GM19438 (cell line): Measurements from ENCODE around the gene ABHD14A.

Experiments
- ATAC-seq: cut with Tn5 transposase; IDR thresholded peaks from one replicate; pipeline ENCODE4 v1.9.1; 2021; ENCODE audit warnings: low read depth; ENCODE audit not compliant: unreplicated experiment

The ABHD14A gene

GRCh38 chr3:51955175-51955892, 19.5 kb upstream of the ABHD14A start, which contains the start of gene GPR62:
GPR62 (plus strand) TSS chr3:51955381; CDS start chr3:51955653, 272 bp downstream.
- no peak for ATAC-seq

GRCh38 chr3:51955893-51956770, 18.7 kb upstream of the ABHD14A start:
- ATAC-seq, result no peak

GRCh38 chr3:51957520-51958205, 17.2 kb upstream of the ABHD14A start:
- ATAC-seq, result no peak

GRCh38 chr3:51958603-51959521, 16.0 kb upstream of the ABHD14A start:
- ATAC-seq, result no peak

- no peak for ATAC-seq
Measured at GRCh38 chr3:51959651-51960050, 15.2 kb upstream of the ABHD14A start.

GRCh38 chr3:51960386-51960785, 14.5 kb upstream of the ABHD14A start:
- no peak for ATAC-seq

- ATAC-seq, result no peak
Measured at GRCh38 chr3:51961011-51961410, 13.9 kb upstream of the ABHD14A start.

GRCh38 chr3:51961602-51962569, 13.0 kb upstream of the ABHD14A start:
- no peak for ATAC-seq

GRCh38 chr3:51962854-51963530, 11.9 kb upstream of the ABHD14A start:
- ATAC-seq, result no peak

- ATAC-seq, result no peak
Measured at GRCh38 chr3:51963951-51964451, 10.9 kb upstream of the ABHD14A start.

- ATAC-seq, result no peak
Measured at GRCh38 chr3:51964521-51964920, 10.3 kb upstream of the ABHD14A start.

- ATAC-seq, result no peak
Measured at GRCh38 chr3:51966016-51966415, 8.8 kb upstream of the ABHD14A start.

GRCh38 chr3:51966486-51966885, 8.4 kb upstream of the ABHD14A start:
- ATAC-seq, result no peak

GRCh38 chr3:51966922-51967383, 7.9 kb upstream of the ABHD14A start:
- ATAC-seq, result peak; percentile 31

GRCh38 chr3:51967384-51968169, 7.3 kb upstream of the ABHD14A start, which contains the start of gene PCBP4:
PCBP4 (minus strand) TSS chr3:51967454; CDS start chr3:51961240, 6,214 bp downstream.
- peak; percentile 56 for ATAC-seq

GRCh38 chr3:51968170-51968775, 6.6 kb upstream of the ABHD14A start:
- no peak for ATAC-seq
